Stimulated activated CD4-positive, alpha-beta T cell treated with anti-CD3 and anti-CD28 coated beads, Interleukin-1b, Interleukin-23, amount 100 ng/mL, for 1 hour (primary cell): ENCODE measurements around the gene NUP133.
"Not testable (repeated sequence)": the region's sequence is repeated elsewhere in the genome, so short reads cannot be mapped to it uniquely, and the experiment has no call there.

Experiments used
- DNase-seq, 2 donors: peaks; one replicate each; pipeline ENCODE4 v3.0.0-alpha.2; 2020; ENCODE audit warnings: low read depth in 2 of 2

NUP133 gene

DNA sequence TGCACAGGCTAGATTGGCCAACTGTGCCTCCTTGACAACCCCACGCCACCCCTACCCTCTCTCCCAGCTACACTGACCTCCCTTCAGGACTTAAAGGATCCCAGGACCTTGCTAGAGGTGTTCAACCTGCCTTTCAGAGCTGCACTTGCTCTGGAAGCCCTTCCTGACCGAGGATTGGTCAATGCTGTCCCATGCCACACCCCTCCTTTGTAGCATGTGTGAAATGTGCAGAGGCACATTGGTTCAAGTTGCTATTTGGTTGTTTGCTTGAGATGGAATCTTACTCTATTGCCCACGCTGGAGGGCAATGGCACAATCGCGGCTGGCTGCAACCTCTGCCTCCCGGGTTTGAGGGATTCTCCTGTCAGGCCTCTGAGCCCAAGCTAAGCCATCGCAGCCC lies 96.1 kb downstream of the NUP133 start:
- DNase-seq, result no peak

DNA sequence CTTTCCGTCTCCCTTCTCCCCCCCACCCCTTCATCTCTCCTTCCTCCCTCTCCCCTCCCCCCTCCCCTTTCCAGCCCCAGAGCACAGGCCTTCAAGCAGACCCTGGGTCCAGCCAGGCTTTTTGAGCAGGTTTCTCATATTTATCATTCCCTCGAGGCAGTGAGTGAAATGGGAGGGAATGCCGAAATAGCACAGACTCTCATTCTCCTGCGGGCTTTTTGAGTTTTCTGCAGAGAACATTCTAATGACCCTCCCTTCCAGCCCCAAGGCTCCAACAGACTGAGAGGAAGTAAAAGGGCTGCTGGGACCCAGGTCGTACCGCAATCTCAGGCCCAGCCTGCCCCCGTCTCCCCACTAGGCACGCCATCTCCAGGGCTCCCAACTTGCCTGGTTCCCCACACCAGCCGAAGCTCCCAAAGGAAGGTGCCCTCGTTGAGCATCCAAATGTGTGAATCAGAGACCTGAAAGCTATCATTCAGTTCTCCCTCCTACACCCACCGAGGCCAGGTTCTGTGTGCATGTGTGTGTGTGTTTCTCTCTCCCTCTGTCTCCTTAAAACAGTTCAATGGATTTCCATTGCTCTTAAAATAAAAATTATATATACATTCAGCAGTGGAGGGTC lies 96.6 kb downstream of the NUP133 start:
- no peak for DNase-seq

DNA sequence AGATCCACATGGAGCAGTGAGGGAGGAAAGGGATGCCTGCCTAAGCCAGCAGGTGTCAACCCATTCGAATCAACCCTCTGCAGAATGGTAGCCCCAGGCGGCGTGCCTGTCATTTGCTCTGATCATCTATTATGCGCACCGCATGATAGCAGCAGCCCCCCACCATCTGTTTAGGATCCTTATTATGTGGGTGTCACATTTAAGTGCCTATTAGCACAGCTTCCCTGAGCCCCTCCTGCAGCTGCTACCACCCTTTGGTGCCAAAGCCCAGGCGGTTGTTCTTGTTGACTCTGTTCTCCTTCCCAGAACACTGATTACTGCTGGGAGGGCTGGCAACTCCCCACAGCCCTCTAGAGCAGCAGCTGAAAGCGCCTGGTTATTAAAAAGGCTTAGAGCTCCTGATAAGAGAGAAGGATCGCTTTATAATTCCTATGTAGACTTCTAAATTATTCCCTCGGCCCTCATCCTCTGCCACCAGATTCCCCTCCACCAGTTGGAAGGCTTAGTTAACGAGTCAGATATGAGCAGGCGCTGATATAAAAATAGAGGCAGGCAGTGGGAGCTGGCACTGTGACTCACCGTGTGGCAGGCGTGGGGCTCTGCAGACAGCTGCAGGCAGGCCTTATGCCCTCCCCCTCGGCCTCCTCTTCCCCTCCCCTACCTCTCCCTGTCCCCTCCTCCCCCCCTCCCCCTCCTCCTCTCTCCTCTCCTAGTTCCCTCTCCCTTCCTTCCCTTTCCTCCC lies 97.3 kb downstream of the NUP133 start:
- no peak for DNase-seq

DNA sequence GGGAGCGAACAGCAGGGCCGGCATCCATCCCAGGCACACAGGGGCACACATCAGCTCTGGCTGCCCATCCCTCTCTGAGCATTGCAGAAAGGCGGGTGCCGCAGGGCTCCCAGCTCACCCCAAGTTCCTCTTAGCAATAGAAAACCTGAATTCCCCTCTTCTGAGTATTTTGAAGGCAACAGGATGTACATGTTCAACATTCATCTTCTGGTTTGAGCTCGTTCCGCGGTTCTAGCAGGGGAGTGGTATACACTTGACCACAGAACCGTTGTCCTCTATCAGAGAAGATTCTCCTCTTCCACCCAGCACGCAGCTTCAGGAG lies 97.8 kb downstream of the NUP133 start:
- DNase-seq, result no peak

DNA sequence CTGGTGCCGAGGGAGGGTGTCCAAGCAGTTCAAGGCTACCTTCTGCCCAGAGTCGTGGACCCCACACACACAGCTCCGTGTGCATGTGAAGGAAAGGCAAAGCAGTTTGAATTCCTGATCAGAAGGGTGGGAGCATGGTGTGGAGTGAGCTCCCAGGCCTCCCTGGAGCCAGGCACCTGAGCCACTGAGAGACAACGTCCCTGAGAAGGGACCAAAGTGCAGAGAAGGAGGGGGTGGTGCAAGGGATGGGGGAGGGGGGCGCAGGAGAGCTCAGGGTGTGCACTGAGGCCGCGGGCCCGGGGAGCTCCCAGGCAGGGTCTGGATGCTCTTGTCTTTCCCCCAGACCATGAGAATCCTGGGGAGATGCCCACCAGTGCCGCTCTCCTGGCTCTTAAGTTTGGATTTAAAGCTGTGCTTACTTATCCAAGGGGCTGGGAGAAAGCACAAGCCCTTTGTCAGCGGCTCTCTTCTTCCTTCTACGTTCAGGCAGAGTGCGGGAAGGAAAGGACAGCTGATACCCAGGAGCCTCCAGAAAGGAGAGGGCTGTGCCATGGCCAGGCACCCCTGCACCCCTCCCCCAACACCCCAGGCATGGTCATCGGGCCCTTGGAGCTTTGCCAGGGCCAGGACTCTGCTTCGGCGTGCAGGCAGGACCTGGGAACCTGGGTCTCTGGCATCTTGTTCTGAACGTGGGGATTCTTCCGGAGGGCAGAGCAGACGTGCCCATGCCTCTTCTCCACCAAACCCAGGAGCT lies 98.3 kb downstream of the NUP133 start:
- no peak for DNase-seq

DNA sequence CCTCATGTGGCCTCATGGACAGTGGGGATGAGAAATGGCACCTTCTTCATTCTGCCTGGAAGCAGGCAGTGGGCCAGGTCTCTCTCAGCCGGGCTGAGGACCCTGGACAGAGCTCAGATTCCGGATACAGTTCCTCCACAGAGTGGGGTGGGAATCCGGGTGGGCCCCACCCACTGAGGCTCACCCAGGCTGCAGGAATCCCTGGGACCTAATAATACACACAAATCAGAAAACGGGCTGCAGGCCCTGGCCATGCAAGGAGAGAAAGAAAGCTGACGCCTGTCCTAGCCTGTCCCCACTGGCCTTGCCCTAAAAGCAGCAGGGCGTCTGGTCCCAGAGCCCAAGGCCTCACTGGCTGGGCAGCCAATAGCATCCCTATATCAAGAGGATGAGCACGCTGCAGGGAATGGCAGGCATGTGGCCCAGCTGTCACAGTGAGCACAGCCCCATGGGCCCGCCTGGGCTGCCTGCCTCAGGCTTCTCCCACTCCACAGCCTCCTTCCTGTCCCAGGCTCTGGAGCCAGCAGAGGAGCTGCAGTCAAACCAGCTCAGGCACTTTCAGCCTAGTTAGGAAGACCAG lies 99.6 kb downstream of the NUP133 start:
- no peak for DNase-seq

DNA sequence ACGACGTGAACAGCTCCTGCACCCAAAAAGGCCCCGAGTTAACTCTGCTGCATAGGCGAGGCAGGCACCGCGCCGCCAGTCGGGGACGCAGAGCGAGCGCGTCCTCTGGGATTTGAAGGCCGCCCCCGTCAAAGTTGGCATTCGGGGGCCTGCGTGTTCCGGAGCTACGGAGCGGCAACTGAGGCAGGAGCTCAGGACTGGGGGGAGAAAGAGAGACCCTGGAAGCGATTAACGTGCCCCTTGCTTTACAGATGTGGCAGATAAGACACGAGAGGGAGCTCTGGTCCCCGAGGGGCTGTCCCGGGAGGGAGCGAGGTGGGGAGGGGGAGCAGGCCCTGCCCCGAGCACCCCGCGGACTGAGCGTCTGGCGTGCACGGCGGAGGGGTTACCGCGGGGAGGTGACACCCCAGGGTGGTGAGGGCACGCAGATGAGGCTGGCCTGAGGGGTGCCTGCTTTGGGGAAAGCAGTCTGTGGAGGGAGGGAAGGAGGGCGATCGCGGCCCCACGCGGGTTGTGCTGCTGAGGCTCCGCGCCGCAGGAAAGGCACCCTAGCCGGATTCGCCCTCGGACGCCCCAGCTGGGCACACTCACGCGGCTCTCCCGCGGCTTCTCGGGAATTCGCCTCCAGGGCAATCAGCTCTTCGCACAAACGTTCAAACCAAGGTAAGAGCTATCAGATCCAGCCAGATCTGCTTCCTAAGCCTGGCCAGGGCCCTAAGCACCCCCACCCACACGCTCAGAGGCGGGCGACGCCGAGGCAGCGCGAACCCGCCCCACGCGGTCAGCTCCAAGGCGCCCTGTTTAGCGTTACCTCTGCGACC lies 100.7 kb downstream of the NUP133 start:
- DNase-seq, result no peak

DNA sequence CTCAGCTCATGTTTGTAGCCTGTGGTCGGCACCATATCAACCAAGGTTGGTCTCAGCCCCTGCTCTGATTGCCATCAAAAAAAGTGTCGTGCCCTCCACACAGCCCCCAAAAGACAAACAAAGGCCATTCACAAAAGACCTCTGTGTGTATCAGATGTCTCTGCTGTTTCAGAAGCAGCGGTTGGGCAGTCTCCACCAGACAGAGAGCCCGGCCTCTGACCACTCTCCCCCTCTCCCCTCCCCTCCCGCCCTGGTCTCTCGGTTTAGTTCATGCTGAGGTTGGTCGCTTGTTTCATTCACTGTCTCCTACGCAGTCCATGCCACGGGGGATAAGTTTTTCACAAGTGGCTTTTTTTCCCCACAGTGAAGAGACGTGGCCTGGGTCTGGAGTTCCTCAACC lies 101.3 kb downstream of the NUP133 start:
- DNase-seq, result no peak

DNA sequence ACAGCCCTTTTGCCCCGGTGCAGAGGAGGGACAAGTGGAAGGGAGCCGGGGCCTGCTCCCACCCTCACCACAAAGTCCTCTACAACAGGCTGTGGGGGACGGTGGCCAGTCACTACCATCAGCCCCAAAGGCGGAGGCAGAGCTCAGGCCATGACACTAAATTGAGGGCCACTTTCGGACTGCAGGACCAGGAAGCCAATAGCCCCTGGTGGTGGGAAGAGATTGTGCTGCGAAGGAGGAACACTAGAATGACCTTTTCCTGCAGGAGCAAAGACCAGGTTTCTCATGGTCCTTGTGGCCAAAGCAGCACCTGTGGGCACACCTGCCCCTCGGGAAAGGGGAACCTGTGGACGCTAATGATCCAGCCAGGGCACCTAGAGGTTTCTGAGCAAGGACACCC lies 104.6 kb downstream of the NUP133 start:
- DNase-seq, result no peak

DNA sequence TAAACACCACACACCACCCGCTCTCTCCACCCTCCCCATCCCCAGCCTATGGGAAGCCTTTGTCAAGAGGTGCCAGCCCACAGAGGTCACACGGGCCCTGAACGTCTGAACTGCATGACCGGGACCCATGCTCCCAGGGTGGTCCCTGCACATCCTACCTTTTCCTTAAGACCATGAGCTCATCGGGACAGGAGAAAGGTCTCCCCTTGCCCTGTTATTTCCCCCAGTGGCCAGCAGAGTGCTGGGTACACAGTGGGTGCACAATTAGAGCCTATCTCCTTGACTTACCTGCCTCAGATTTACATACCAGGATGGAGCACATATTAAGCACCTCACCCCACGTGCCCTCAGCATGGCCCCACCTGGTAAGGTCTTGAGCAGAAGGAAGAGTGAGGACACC lies 105.1 kb downstream of the NUP133 start:
- DNase-seq, result no peak

DNA sequence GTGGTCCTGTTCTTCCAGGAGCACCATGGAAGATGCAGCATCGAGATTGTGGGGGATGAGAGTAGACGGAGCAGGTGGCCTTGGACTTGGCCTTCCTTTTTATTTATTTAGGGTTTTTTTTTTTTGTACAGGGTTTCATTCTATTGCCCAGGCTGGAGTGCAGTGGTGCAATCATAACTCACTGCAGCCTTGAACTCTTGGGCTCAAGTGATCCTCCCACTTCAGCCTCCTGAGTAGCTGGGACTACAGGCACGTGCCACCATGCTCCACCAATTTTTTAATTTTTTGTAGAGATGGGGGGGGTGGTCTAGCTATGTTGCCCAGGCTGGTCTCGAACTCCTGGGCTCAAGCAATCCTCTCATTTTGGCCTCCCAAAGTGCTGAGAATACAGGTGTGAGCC lies 105.8 kb downstream of the NUP133 start:
- not testable (repeated sequence) for DNase-seq

DNA sequence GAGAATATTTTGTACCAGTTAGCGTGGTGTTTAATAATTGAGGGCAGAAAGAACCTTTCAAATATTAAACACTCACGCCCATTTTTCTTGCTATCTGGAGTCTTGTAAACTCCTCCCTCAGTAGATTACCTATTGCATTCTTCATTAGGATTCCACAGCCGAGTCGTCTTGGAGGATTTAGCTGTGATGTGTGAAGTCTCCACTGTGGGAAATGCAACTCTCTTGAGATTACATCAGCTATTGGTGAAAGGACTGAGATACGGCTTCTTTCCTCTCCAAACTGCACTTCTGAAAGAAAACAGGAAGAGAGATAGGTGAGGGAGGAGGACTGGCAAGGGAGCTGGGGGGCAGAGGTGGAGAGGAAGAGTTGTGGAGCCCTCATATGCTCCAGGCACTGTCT lies 110.4 kb downstream of the NUP133 start:
- DNase-seq, result no peak

DNA sequence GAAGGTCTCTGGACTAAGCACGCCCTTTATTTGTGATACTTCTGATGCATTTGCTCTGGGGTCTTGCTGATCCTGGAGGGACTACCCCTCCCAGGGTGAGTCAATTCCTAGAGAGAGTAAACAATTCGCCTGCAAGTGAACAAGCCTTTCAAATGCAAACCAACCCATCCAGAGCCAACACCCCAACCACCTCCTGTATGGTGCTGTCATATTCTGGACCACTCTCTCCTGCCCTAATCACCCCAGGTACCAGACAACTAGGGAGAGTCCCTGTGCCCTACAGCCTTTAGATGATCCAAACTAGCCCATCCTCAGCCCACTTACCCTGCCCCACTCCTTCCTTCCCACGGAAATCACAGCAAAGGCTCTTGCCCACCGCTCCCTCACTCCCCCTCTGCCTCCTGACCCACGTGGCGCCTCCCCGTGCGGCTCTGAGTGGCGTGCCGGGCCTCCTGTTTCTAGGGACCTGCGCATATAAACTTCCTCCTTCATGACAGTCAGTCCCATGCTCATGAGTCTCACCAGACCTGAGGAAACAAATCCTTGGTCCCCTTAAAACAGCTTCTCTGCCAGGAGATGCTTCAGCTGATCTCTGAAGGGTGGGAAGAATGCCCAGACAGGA lies 111.4 kb downstream of the NUP133 start:
- no peak for DNase-seq

DNA sequence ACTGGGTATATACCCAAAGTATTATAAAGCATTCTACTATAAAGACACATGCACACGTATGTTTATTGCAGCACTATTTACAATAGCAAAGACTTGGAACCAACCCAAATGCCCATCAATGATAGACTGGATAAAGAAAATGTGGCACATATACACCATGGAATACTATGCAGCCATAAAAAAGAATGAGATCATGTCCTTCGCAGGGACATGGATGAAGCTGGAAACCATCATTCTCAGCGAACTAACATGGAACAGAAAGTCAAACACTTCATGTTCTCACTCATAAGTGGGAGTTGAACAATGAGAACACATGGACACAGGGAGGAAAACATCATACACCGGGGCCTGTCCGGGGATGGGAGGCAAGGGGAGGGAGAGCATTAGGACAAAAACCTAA lies 113.6 kb downstream of the NUP133 start:
- not testable (repeated sequence) for DNase-seq

DNA sequence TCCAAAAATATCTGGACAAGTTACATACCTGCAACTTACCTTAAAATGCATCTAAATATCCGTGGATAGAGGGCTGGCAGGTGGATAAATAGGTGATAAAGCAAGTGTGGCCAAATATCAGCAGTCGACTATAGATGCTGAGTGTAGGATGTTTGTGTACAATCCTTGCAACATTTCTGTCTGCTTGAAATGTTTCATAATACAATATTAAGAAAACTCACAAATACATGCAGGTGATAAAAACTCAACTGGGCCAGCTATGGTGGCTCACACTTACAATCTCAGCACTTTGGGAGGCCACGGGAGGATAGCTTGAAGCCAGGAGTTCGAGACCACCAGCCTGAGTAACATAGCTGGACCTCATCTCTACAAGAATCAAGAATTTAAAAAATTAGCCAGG lies 115.2 kb downstream of the NUP133 start:
- DNase-seq, result no peak
